NCI-H748 (cell line): ENCODE data around the gene CHN2.

Experiments
- DNase-seq: peaks from one replicate; lab custom pipeline; 2025; ENCODE audit not compliant: unreplicated experiment; lab: John Stamatoyannopoulos, UW

CHN2 gene

GRCh38 chr7:29194594-29195427, at the start of gene CHN2:
CHN2 (plus strand) TSS chr7:29194775.
- DNase-seq = peak; percentile 88

GRCh38 chr7:29145553-29146056, 49.0 kb upstream of the CHN2 start:
- DNase-seq = no peak

GRCh38 chr7:29146057-29146706, 48.4 kb upstream of the CHN2 start, which contains the start of gene CPVL:
CPVL (minus strand) TSS chr7:29146537; CDS start chr7:29121061, 25,476 bp downstream.
- peak; percentile 79 for DNase-seq

- peak; percentile 81 for DNase-seq
Measured at GRCh38 chr7:29146888-29147609, 47.5 kb upstream of the CHN2 start.

GRCh38 chr7:29147821-29148220, 46.8 kb upstream of the CHN2 start:
- DNase-seq = no peak

GRCh38 chr7:29149036-29149435, 45.5 kb upstream of the CHN2 start:
- no peak for DNase-seq

GRCh38 chr7:29150856-29151255, 43.7 kb upstream of the CHN2 start:
- peak; percentile 73 for DNase-seq

- DNase-seq = no peak
Measured at GRCh38 chr7:29154076-29154475, 40.5 kb upstream of the CHN2 start.

- peak; percentile 61 for DNase-seq
Measured at GRCh38 chr7:29156907-29157452, 37.6 kb upstream of the CHN2 start.

GRCh38 chr7:29158795-29159423, 35.7 kb upstream of the CHN2 start:
- DNase-seq = no peak

- no peak for DNase-seq
Measured at GRCh38 chr7:29160080-29160479, 34.5 kb upstream of the CHN2 start.

GRCh38 chr7:29161231-29161630, 33.3 kb upstream of the CHN2 start:
- no peak for DNase-seq

- no peak for DNase-seq
Measured at GRCh38 chr7:29162577-29162976, 32.0 kb upstream of the CHN2 start.

GRCh38 chr7:29163854-29164253, 30.7 kb upstream of the CHN2 start:
- no peak for DNase-seq

- no peak for DNase-seq
Measured at GRCh38 chr7:29167721-29168120, 26.9 kb upstream of the CHN2 start.

- no peak for DNase-seq
Measured at GRCh38 chr7:29170781-29171180, 23.8 kb upstream of the CHN2 start.

GRCh38 chr7:29173458-29173857, 21.1 kb upstream of the CHN2 start:
- DNase-seq = no peak

GRCh38 chr7:29177963-29178600, 16.5 kb upstream of the CHN2 start:
- no peak for DNase-seq

GRCh38 chr7:29179115-29179514, 15.5 kb upstream of the CHN2 start:
- DNase-seq = no peak

GRCh38 chr7:29184599-29184998, 10.0 kb upstream of the CHN2 start:
- no peak for DNase-seq
